Common myeloid progenitor, CD34-positive (primary cell): ENCODE data around the gene RNF149.
"Not testable (repeated sequence)": the region's sequence is repeated elsewhere in the genome, so short reads cannot be mapped to it uniquely, and the experiment has no call there.

Experiments
- CTCF ChIA-PET: fragments of 350-600 bp; sonication (Branson Sonifier 250); formaldehyde crosslinking; loops from one replicate; lab custom pipeline; 2021; ENCODE audit warnings: antibody characterized with exemption; lab: Charles Lee
- POLR2A ChIA-PET: fragments of 350-600 bp; sonication (Branson Sonifier 250); formaldehyde crosslinking; loops from one replicate; lab custom pipeline; 2021; ENCODE audit warnings: antibody characterized with exemption; lab: Charles Lee
- DNase-seq, 3 donors: peaks; one replicate each; pipeline versions ENCODE4 v3.0.0 to v3.0.0-alpha.2; 2013
- H3K27ac ChIP-seq, 2 experiments: 1 replicate in 1 of 2; 2 replicates in 1 of 2; pipeline ENCODE4 v1.7.0; 2013; ENCODE audit warnings: inconsistent platforms in 2 of 2, low read length in 2 of 2, mild to moderate bottlenecking in 2 of 2, low read depth in 1 of 2, moderate library complexity in 1 of 2; ENCODE audit not compliant: severe bottlenecking in 2 of 2, insufficient read depth in 1 of 2, poor library complexity in 1 of 2
- H3K27me3 ChIP-seq, 5 experiments: replicated peaks in 2 of 5; 1 replicate in 3 of 5; 2 replicates in 2 of 5; pipeline versions ENCODE4 v1.6.1 to v1.7.0; 2013; ENCODE audit warnings: low read length in 4 of 5, mild to moderate bottlenecking in 2 of 5, moderate library complexity in 2 of 5, inconsistent platforms in 1 of 5; ENCODE audit not compliant: insufficient read depth in 5 of 5, control insufficient read depth in 4 of 5
- H3K36me3 ChIP-seq, 4 experiments: 1 replicate in 2 of 4; 2 replicates in 2 of 4; pipeline versions ENCODE4 v1.6.1 to v1.7.0; 2013; ENCODE audit warnings: low read length in 3 of 4, control low read depth in 1 of 4, mild to moderate bottlenecking in 1 of 4; ENCODE audit not compliant: control insufficient read depth in 4 of 4, insufficient read depth in 4 of 4
- H3K4me1 ChIP-seq, 4 experiments: 1 replicate in 3 of 4; 2 replicates in 1 of 4; pipeline versions ENCODE4 v1.6.1 to v1.7.1; 2013; ENCODE audit warnings: low read length in 3 of 4, mild to moderate bottlenecking in 3 of 4, control low read depth in 1 of 4, inconsistent platforms in 1 of 4, moderate library complexity in 1 of 4; ENCODE audit not compliant: control insufficient read depth in 4 of 4, insufficient read depth in 4 of 4; ENCODE audit errors: control extremely low read depth in 1 of 4
- H3K4me3 ChIP-seq, 7 experiments: 1 replicate in 4 of 7; 2 replicates in 3 of 7; pipeline versions ENCODE4 v1.5.1 to v1.7.0; 2013; ENCODE audit warnings: mild to moderate bottlenecking in 7 of 7, low read length in 6 of 7, moderate library complexity in 6 of 7, inconsistent platforms in 2 of 7, low read depth in 2 of 7, control low read depth in 1 of 7; ENCODE audit not compliant: insufficient read depth in 4 of 7, control insufficient read depth in 1 of 7; ENCODE audit errors: extremely low read depth in 1 of 7
- H3K9me3 ChIP-seq, 5 experiments: 1 replicate in 4 of 5; 2 replicates in 1 of 5; pipeline versions ENCODE4 v1.6.1 to v1.7.1; 2013; ENCODE audit warnings: low read length in 4 of 5, mild to moderate bottlenecking in 2 of 5, inconsistent platforms in 1 of 5, low read depth in 1 of 5, moderate library complexity in 1 of 5; ENCODE audit not compliant: control insufficient read depth in 4 of 5, insufficient read depth in 2 of 5; ENCODE audit errors: control extremely low read depth in 1 of 5
- WGBS: methylation state at CpG from one replicate; pipeline ENCODE4 v1.1.5; 2013; ENCODE audit not compliant: insufficient coverage; 5-methylcytosine and 5-hydroxymethylcytosine counted together

RNF149 gene

DNA sequence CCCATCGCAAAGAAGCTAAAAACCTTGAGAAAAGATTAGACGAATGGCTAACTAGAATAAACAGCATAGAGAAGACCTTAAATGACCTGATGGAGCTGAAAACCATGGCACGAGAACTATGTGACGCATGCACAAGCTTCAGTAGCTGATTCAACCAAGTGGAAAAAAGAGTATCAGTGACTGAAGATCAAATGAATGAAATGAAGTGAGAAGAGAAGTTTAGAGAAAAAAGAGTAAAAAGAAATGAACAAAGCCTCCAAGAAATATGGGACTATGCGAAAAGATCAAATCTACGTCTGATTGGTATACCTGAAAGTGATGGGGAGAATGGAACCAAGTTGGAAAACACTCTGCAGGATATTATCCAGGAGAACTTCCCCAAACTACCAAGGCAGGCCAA, 8.1 kb upstream of the RNF149 start:
- 100% methylated on average over 2 of the region's 6 CpGs for WGBS
- POLR2A ChIA-PET, H3K4me1 ChIP-seq, H3K4me3 ChIP-seq, H3K27ac ChIP-seq, H3K9me3 ChIP-seq, H3K27me3 ChIP-seq, H3K36me3 ChIP-seq, DNase-seq: not testable (repeated sequence)
- CTCF ChIA-PET, result interaction anchor here (1.7 kb wide), 1 partner anchor 12 kb away, joined by 5 read pairs; no protein-coding TSS in a partner anchor

DNA sequence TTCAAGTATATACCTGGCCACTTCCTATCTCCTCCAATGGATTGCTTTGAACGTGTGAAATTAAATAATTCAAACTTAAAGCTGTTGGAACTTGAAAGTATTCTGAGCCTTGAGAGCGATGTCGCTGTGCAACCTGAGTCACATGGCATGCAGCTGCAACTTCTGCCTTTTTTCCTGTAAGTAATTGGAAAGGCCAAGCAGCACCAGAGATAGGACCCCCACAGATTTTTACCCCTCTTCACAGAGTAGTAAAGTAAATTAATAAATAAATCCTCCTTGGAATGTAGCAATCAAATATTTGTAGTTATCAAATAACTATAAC, 3.2 kb upstream of the RNF149 start:
- no peak overlapping the region for H3K4me3 ChIP-seq
- 0% methylated on average over 2 of the region's 3 CpGs for WGBS
- DNase-seq, result peak in 2 of 3 donors; percentile 52 to 60
- CTCF ChIA-PET, result interaction anchor here (0.7 to 1.6 kb wide), 5 partner anchors 11 to 76 kb away, joined by 3 to 5 read pairs (median 3); partner anchors contain the start of gene CREG2
- no peak overlapping the region for H3K27ac ChIP-seq
- H3K27me3 ChIP-seq, result no peaks in the 10 kb centered on the region
- no peaks in the 10 kb centered on the region for H3K9me3 ChIP-seq
- no peaks in the 10 kb centered on the region for H3K36me3 ChIP-seq
- H3K4me1 ChIP-seq, result peaks cover 17 to 52% (median 35%) of the 10 kb centered on the region in 4 experiments
- POLR2A ChIA-PET, result no interaction called here

DNA sequence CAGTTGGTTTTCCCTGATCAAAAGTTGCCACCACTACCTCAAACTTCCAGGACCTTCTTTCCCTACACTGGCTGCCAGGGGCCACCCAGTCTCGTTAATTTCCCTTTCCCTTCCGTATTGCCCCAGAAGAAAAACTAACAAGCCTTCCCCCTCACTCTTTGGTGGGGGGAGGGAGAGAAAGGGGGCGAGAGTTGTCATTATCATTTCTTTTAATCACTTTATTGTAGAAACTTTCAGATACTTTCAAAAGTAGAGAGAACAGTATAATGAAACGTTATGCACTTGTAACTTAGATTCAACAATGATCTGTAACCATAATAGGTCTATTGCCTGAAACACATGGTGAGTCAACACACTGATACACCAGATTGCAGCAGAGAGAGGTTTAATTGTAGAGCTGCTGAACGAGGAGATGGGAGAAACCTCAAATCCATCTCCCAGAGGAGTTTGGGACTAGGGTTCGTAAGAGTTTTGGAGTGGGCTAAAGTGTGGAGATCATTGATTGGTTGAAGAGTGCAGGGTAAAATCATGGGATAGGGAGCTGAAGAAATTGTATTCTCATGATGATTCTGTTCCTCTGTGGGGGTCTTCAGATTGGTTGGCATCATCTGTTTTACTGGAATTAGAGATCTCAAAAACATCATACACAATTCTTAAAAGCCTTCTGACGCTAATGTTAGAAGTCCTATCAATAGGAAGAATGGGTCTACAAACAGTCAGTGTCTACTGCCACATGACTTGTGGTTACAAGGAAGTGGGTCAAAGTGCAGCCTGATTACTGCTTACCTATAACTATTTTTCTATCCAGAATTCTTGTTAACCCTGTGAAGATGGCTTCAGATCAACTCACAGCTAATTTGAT, 2.6 kb upstream of the RNF149 start:
- Histone ChIP-seq H3K36me3 (peaks cover 0 to 4% (median 0%) of the 10 kb centered on the region in 4 experiments), H3K9me3 (no peaks in the 10 kb centered on the region), H3K4me3 (peak overlapping the region in 1 of 7 experiments; percentile 11), H3K27ac (no peak overlapping the region), H3K27me3 (no peaks in the 10 kb centered on the region), H3K4me1 (peaks cover 22 to 58% (median 41%) of the 10 kb centered on the region in 4 experiments)
- POLR2A ChIA-PET, result no interaction called here
- CTCF ChIA-PET, result interaction anchor here (0.7 to 1.6 kb wide), 7 partner anchors 11 to 76 kb away, joined by 3 to 5 read pairs (median 3); partner anchors contain the start of gene CREG2
- no peak for DNase-seq
- 83% methylated on average over 1 of the region's 7 CpGs for WGBS

DNA sequence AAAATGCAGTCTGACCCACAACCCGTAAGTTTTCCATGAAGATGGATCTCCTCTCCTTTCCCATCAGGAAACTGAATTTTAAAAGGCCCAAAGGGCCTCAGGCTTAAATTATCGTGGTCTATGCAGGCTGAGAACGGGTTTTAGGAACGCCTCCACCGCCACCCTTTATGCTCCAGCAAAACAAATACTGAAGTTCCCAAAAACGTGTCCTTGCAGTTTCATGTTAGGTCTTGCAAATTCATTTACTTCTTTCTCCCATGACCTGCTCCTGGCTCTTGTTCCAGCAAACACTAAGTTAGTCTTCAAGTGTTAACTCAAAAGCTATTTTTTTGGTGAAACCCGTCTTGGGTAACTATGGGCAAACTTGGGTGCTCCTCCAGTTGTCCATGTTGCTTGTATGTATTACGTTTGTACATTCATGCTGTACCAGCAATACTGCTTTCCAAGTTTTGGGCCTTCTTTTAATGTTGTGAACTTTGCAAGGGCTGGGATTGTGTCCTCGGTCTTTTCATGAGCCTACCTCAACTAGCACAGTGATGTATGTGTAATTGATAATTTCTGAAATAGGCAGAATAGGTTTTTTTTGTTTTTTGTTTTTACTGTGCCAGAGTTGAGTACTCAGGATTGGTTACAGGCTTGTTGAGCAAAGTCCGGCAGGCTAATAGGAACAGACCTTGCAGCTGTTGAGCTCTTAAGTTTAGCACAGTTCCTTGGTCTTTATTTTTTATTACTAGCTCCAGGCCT, 1.8 kb upstream of the RNF149 start:
- Histone ChIP-seq H3K4me3 (peak overlapping the region in 1 of 7 experiments; percentile 11), H3K27me3 (no peaks in the 10 kb centered on the region), H3K4me1 (peaks cover 26 to 66% (median 49%) of the 10 kb centered on the region in 4 experiments), H3K36me3 (peaks cover 0 to 9% (median 0%) of the 10 kb centered on the region in 4 experiments), H3K27ac (no peak overlapping the region), H3K9me3 (no peaks in the 10 kb centered on the region)
- ChIA-PET CTCF (interaction anchor here (0.7 to 1.4 kb wide), 4 partner anchors 25 to 811 kb away, joined by 3 to 4 read pairs (median 3); partner anchors contain the start of gene CREG2), POLR2A (no interaction called here)
- no peak for DNase-seq
- 83% methylated on average over 9 of the region's 10 CpGs for WGBS

DNA sequence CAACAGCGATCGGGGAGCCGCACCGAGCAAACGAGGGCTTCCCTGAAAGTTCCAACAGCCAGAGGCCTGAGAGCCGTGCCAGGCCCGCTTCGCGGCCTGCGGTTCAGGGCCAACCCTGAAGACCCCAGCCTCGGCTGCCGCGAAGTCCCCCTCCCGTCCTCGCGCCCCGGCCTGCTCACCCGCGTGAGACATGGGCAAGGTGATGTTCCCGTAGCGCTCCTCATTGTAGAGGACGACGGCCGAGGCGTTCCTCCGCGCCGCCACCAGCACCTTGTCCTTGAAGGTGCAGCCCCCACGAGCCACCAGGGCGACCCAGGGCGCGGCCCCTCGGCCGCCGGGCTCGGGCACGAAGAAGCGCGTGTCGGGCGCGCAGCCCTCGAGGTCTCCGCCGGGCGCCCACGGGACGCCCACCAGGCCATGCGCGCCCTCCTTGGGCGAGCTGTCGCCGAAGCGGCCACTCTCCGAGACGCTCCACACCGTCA, 510 bp downstream of the RNF149 start:
- peaks cover 27 to 71% (median 56%) of the 10 kb centered on the region in 4 experiments for H3K4me1 ChIP-seq
- H3K27me3 ChIP-seq, result no peaks in the 10 kb centered on the region
- peak overlapping the region; percentile 67 to 86 for H3K27ac ChIP-seq
- CTCF ChIA-PET, result interaction anchor here (0.8 to 1.6 kb wide), 3 partner anchors 8 to 46 kb away, joined by 3 to 11 read pairs (median 4); no protein-coding TSS in a partner anchor
- peak in 2 of 3 donors; percentile 41 to 61 for DNase-seq
- POLR2A ChIA-PET, result interaction anchor here (1.0 to 1.5 kb wide), 4 partner anchors 21 to 56 kb away, joined by 4 to 14 read pairs (median 5); no protein-coding TSS in a partner anchor
- WGBS, result 0% methylated on average over 57 of the region's 57 CpGs
- peak overlapping the region; percentile 58 to 91 (median 82) for H3K4me3 ChIP-seq
- peaks cover 0 to 13% (median under 1%) of the 10 kb centered on the region in 4 experiments for H3K36me3 ChIP-seq
- no peaks in the 10 kb centered on the region for H3K9me3 ChIP-seq

DNA sequence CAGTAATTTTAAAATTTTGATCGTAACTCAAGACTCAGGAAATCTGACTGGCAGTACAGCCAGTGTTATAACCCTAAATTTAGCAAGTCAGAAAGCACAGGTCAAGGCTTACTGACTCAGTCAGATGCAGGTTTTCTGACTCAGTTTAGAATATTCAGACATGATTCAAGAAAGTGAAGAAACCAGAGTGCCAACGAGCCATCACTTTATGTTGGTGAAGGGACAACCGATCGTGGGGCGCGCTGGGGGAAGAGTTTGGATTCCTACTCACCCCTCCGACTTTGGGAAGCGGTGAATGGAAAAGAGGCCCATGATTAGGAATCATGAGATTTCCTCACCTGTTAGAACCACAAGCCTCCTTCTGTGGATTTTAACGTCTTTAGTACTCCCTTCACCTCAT, 998 bp downstream of the RNF149 start:
- DNase-seq, result no peak
- peak overlapping the region; percentile 58 to 91 (median 82) for H3K4me3 ChIP-seq
- ChIA-PET CTCF (interaction anchor here (1.6 kb wide), 1 partner anchor 21 kb away, joined by 11 read pairs; no protein-coding TSS in a partner anchor), POLR2A (no interaction called here)
- H3K9me3 ChIP-seq, result no peaks in the 10 kb centered on the region
- peaks cover 27 to 71% (median 56%) of the 10 kb centered on the region in 4 experiments for H3K4me1 ChIP-seq
- peak overlapping the region; percentile 67 to 86 for H3K27ac ChIP-seq
- 47% methylated on average over 9 of the region's 9 CpGs for WGBS
- H3K27me3 ChIP-seq, result no peaks in the 10 kb centered on the region
- peaks cover 0 to 15% (median 3%) of the 10 kb centered on the region in 4 experiments for H3K36me3 ChIP-seq
